Left ventricle myocardium superior (tissue), 1 donor: ENCODE results near the gene CFAP100. TPM values are rescaled to one million over a fixed set of nuclear protein-coding genes. Genes with fewer than 3 reads are reported as not detected.
A peak's percentile ranks its signal among the peaks of the same experiment; 100 is the strongest.

Experiments used
- ATAC-seq: fragments of 200-7000 bp; cut with Tn5 transposase; one replicate; pipeline ENCODE4 v1.9.1; 2020; ENCODE audit warnings: mild to moderate bottlenecking, moderate library complexity
- DNase-seq: peaks from one replicate; pipeline ENCODE4 v3.0.0-alpha.2; 2020
- intact Hi-C: fragments of 100-400 bp; cut with micrococcal nuclease; formaldehyde crosslinking; loops from one replicate; pipeline ENCODE4 v1.11.0; 2022
- total RNA-seq: library from RNA; stranded (reverse); fragmentation: NEBNext Ultra II Directional; extraction: Animal tissue kit (Norgen Biotek cat#: 25700); gene quantifications from one replicate; pipeline ENCODE4 v1.2.1, GENCODE V29; 2021
- donor health status: DM: no; HTN: yes; CAD: no; lungs with severe emphysema.

CFAP100 gene
- total RNA-seq, 1 donor from 2014 or later: not detected

GRCh38 chr3:126449621-126450051, 54.9 kb downstream of the CFAP100 start:
- no peak for DNase-seq
- no peak for ATAC-seq
- intact Hi-C loops: no loop called here

GRCh38 chr3:126450219-126450618, 55.5 kb downstream of the CFAP100 start:
- ATAC-seq (no peak), DNase-seq (no peak)
- intact Hi-C loops: no loop called here

GRCh38 chr3:126450744-126451143, 56.0 kb downstream of the CFAP100 start:
- no peak for DNase-seq
- intact Hi-C loops: no loop called here
- no peak for ATAC-seq

- intact Hi-C loops: no loop called here
- ATAC-seq: peak; percentile 34
- DNase-seq: no peak
Observed at GRCh38 chr3:126451511-126451910, 56.8 kb downstream of the CFAP100 start.

- DNase-seq: no peak
Observed at GRCh38 chr3:126452213-126452612, 57.5 kb downstream of the CFAP100 start.

GRCh38 chr3:126454025-126454424, 59.3 kb downstream of the CFAP100 start:
- intact Hi-C loops: no loop called here
- ATAC-seq: no peak
- DNase-seq: no peak

More at GRCh38 chr3:126452213-126452612, 57.5 kb downstream of the CFAP100 start:
- ATAC-seq: no peak
- intact Hi-C loops: no loop called here

- intact Hi-C loops: no loop called here
- ATAC-seq (no peak), DNase-seq (no peak)
Observed at GRCh38 chr3:126454437-126455198, 59.9 kb downstream of the CFAP100 start.

GRCh38 chr3:126456211-126456610, 61.5 kb downstream of the CFAP100 start:
- intact Hi-C loops: no loop called here
- DNase-seq (no peak), ATAC-seq (peak; percentile 37)

- ATAC-seq: no peak
- intact Hi-C loops: no loop called here
- DNase-seq: no peak
Observed at GRCh38 chr3:126456766-126457388, 62.2 kb downstream of the CFAP100 start.

- ATAC-seq (no peak), DNase-seq (no peak)
- intact Hi-C loops: no loop called here
Observed at GRCh38 chr3:126459111-126459762, 64.5 kb downstream of the CFAP100 start.

- intact Hi-C loops: no loop called here
- no peak for DNase-seq
- no peak for ATAC-seq
Observed at GRCh38 chr3:126459763-126460127, 65.0 kb downstream of the CFAP100 start.

- no peak for DNase-seq
- no peak for ATAC-seq
- intact Hi-C loops: no loop called here
Observed at GRCh38 chr3:126460381-126460780, 65.7 kb downstream of the CFAP100 start.

- peak; percentile 53 for ATAC-seq
- DNase-seq: no peak
- intact Hi-C loops: no loop called here
Observed at GRCh38 chr3:126461450-126462070, 66.9 kb downstream of the CFAP100 start.

GRCh38 chr3:126463521-126463920, 68.8 kb downstream of the CFAP100 start:
- intact Hi-C loops: no loop called here
- ATAC-seq (no peak), DNase-seq (no peak)

- intact Hi-C loops: no loop called here
- ATAC-seq: no peak
- DNase-seq: no peak
Observed at GRCh38 chr3:126464093-126464492, 69.4 kb downstream of the CFAP100 start.

- intact Hi-C loops: no loop called here
- ATAC-seq (no peak), DNase-seq (no peak)
Observed at GRCh38 chr3:126464494-126464893, 69.8 kb downstream of the CFAP100 start.

- no peak for DNase-seq
- ATAC-seq: no peak
- intact Hi-C loops: no loop called here
Observed at GRCh38 chr3:126464997-126465396, 70.3 kb downstream of the CFAP100 start.

- intact Hi-C loops: no loop called here
- DNase-seq: no peak
- no peak for ATAC-seq
Observed at GRCh38 chr3:126465928-126466544, 71.3 kb downstream of the CFAP100 start.

GRCh38 chr3:126466886-126467610, 72.3 kb downstream of the CFAP100 start:
- ATAC-seq: peak; percentile 4
- no peak for DNase-seq
- intact Hi-C loops: no loop called here
